COLO829 (cell line): Measurements from ENCODE around the gene PTPRD.

Experiments used
- DNase-seq: peaks from one replicate; pipeline ENCODE4 v3.0.0; 2012; ENCODE audit warnings: low spot score

Gene PTPRD

DNA sequence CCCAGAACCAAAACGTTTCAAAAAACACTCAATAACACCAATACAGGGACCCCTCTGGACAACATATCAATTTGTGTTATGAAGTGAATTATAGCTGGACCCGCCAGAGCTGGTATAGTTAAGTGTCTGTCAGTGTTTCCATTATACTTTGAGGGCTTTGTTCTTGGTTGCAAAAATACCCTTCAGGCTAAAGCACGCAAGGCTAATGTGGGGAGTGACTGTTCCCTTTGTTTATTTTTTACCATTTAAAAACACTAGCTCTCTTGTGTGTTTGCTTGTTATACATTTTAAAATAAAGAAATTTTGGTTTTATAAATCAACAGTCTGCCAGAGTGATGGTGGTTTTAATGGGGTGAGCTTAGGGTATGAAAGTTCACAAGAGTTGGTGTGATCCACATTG, 859.5 kb downstream of the PTPRD start:
- peak; percentile 51 for DNase-seq

- peak; percentile 29 for DNase-seq
These were observed 860.1 kb downstream of the PTPRD start for GRCh38 chr9:9752722-9753121.

DNA sequence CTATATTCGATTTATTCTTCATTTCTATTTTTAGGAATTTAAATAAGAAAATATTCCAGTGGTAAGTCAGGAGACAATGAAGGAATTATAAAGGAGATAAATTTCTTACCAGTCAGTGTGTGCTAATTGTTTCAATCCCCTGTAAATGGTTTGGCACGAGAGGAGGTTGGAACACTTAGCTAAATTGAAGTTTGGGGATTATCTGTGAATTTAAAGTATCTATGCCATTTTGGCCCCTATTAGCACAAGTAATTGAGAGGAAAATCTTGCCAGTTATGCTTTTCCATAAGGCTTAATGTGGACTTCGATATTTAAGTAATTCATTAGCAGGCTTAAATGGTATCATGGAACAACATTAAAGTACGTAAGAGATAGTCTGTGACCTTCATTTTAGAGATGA, 860.8 kb downstream of the PTPRD start:
- DNase-seq = no peak

DNA sequence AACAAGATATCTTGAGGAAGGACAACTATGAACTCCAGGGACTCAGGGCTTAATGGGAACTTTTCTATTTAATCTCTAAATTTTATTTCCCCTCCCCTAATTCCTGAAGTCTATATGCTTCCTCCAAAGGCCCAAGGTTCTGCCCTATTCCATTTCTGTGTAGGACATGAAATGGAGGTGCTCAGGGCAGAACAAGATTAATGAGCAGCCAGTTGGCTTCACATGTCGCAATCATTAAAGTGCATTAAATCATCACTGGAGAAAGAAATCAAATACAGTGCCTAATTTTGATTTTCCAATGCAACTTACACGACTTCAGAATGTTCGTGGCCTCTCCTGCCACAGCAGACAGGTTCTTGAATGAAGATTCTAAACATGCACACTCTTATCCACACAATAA, 862.1 kb downstream of the PTPRD start:
- DNase-seq = no peak

- no peak for DNase-seq
These were observed 863.2 kb downstream of the PTPRD start for GRCh38 chr9:9749591-9749990.

DNA sequence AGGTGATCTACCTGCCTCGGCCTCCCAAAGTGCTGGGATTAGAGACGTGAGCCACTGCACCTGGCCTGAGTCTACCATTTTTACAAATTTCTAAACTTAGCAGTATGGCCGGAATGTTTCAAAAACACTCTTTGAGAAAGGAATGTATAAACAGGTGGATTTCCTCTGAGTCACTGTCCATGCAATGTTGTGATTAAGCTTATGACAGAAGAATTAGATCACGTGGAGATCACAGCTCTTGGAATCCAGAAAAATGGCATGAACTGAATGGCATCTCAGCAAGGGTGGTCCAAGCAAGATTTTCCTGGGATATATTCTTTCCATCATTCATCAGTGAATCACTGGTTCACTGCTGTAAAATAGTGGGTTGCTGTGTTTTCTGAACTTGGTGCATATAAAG, 865.0 kb downstream of the PTPRD start:
- DNase-seq = no peak

- DNase-seq = no peak
These were observed 866.0 kb downstream of the PTPRD start for GRCh38 chr9:9746826-9747225.

- no peak for DNase-seq
These were observed 869.0 kb downstream of the PTPRD start for GRCh38 chr9:9743822-9744221.

- no peak for DNase-seq
These were observed 882.6 kb downstream of the PTPRD start for GRCh38 chr9:9730174-9730573.

GRCh38 chr9:9729082-9729481, 883.7 kb downstream of the PTPRD start:
- no peak for DNase-seq

DNA sequence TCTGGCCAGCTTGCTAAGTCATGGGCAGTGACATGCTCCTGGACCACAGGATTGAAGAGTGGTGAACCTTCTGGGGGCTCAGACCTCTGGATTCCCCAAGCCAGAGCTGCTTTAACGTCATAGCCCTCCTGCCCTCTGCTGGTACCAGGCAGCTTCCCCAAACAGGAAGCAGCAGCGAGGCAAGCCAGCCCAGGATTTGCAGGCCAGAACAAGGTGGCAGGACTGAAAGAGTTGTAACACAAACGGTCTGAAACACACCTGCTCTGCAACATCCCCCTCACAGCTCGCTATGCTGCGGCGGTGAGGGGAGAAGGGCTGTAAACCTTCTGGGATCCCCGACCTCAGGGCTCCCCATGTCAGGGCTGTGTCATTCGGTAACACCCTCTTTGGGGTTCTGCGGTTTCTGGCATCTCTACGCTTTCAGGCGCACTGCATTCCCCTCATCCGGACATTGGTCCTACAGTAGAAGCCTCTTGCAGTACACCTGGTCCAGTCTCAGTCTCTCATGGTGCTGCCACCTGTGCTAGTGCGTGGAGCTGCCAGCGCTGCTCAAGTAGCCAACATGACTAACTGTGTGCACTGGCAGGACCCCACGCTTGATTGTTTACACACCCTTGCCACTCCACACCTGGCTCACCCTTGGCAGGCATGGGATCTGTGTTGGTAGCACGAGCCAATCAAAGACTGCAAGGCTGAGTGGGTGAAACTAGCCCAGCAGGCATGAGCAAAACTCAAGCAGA, 893.3 kb downstream of the PTPRD start:
- no peak for DNase-seq

DNA sequence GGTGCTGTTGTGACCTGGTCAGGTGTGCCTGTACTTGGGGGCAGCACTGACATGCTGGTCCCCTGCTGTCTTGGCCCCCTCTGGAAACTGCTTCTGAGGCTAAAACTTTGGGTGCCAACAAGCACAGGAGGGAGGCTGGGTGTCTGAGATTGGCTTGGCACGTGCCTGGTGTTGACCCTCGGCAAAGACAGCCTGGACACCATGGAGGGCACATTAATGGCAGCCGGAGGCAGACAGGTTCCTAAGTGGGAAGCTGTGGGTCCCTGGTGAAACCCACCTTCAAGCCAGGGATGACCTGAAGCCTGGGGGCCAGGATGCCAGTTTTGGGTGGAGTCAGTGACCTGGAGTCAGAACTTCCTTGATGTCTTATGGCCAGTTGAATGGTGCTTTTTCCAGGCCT, 894.1 kb downstream of the PTPRD start:
- DNase-seq = no peak

GRCh38 chr9:9679433-9679832, 933.4 kb downstream of the PTPRD start:
- no peak for DNase-seq

- DNase-seq = no peak
These were observed 938.3 kb downstream of the PTPRD start for GRCh38 chr9:9674461-9674860.

GRCh38 chr9:9670454-9670853, 942.3 kb downstream of the PTPRD start:
- no peak for DNase-seq

DNA sequence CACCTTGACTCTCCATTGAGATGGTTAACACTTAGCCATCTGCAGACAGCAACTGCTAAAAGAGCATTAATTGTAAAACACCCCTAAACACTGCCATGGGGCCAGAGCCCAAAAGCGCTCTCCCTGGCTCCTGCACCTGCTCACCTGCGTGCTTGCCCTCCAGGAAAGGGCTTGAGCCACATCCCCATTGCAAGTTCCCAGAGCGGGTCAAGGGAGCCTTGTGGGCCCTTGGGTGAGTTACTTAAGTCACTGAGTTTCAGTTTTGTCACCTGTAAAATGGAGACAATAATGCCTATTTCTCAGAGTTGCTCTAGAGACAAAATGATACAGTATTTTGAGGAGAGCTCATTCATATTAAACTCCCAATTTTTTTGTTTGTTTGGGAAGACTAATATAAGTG, 967.8 kb downstream of the PTPRD start:
- DNase-seq = no peak

- DNase-seq = no peak
These were observed 981.5 kb downstream of the PTPRD start for GRCh38 chr9:9631284-9631683.

DNA sequence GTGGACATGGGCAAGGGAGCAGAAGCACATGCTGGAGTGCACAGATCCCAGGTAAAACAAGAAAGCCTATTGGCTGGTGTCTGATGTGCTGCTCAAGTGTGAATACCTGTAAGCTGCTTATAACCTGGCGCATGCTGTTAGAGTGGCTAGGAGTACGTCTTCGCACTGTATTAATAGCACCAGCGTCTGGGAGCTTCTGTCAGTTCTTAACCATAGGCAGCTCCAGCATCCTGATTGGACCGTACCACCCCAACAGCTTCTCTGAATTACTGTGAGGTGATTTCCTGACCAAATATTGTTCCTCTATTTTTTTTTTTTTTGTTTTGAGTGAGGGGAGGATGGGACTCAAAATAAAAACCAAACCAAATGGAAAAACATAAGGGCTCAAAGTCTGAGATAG, 987.6 kb downstream of the PTPRD start:
- DNase-seq = no peak

DNA sequence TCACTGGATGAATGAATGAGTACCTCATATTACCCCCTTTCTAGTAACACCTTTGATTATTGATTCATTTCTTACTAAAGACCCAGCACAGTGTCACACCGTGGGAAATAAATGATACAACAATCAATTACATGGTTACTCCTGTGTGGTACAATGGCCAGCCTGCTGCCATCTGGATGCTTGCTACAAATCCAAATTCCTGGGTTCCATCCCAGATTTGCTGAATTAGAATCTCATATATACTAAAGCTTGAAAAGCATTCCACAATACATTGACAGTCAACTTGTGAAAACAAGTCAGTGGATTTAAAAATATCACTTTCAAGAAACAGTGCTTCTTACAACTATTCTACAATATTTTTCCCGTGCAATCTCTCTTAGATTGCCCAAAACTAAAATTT, 989.3 kb downstream of the PTPRD start:
- no peak for DNase-seq

GRCh38 chr9:9621355-9621940, 991.4 kb downstream of the PTPRD start:
- DNase-seq = no peak

DNA sequence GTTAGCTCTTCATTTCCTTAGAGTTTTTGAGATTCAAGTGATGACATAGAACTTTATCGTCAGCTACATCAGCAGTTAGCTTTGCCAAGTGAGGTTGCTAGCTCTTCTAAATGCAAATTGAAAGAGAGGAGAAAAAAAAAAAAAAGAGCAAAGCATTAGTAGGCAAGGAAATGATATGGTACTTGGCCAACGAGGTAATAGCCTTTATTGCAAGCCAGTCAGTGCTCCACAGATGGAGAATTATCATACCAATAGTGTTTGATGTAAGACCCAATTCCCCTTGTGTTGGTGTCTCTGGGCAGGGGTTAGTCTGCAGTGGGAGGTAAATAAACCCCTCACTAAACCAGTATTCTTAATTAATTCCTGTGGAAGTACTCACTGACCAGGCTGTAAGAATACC, 992.1 kb downstream of the PTPRD start:
- no peak for DNase-seq

GRCh38 chr9:9615086-9615485, 997.7 kb downstream of the PTPRD start:
- DNase-seq = no peak

DNA sequence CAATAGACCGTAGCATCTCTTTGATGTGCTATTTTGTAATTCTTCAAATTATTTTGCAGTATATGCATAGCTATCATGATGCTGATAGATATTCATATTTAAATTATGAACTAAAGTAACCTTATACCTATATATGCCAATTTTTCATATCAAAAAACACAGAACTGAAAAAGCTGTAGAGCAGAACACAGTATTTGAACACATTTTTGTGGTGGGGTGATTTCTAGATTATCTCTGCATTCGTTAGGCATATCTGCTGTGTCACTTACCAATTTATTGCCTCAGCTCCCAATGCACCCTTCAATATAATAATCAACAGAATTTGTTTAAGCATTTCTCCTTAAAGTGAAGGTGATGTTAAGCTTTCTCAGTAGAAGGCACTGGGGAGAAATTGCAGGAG, 998.2 kb downstream of the PTPRD start:
- DNase-seq = no peak

DNA sequence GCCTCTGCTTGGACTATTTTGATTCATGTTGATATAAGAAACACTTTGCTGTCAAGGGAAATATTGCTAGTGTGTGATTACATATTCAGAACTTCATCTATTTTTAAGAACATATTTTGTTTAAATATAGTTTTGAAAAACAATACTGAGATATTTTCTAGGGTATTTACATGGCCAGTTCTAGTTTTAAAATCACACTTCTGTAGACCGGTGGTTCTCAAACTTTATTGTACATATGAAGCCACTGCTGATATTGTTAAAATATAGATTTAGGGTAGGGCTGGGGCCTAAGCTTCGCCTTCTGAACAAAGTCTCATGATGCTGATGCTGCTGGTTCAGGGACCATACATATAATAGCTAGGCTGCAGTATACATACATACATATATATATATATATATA, 1000.0 kb downstream of the PTPRD start:
- no peak for DNase-seq
